Measurements from ENCODE around the gene ANO3. TPM values are rescaled to one million over a fixed set of nuclear protein-coding genes. Genes with fewer than 3 reads are reported as not detected.
"Not testable (repeated sequence)": the region's sequence is repeated elsewhere in the genome, so short reads cannot be mapped to it uniquely, and the experiment has no call there.

Gene ANO3
- total RNA-seq: not detected

GRCh38 chr11:26331911-26332571, at the start of gene ANO3:
TSS of gene ANO3 (plus strand) at chr11:26332130. CDS start at chr11:26332276, 146 bp downstream.
- POLR2A ChIA-PET: no interaction called here
- intact Hi-C loops (cut with micrococcal nuclease): no loop called here
- CTCF ChIA-PET: no interaction called here
- Mint-ChIP-seq H3K9me3 (peaks cover 2% of the 10 kb centered on the region), H3K27me3 (peaks cover 9% of the 10 kb centered on the region), H3K27ac (no peak within 1 kb of the TSS), H3K36me3 (no peaks in the 10 kb centered on the region), H3K4me1 (ENCODE audit: low read depth) (no peaks in the 10 kb centered on the region), H3K4me3 (no peak within 1 kb of the TSS)
- DNase-seq: peak; percentile 25

- CTCF ChIA-PET: interaction anchor here (0.8 to 1.5 kb wide), 7 partner anchors 9 to 922 kb away, joined by 3 to 4 read pairs (median 3); no protein-coding TSS in a partner anchor
- Mint-ChIP-seq H3K36me3 (no peaks in the 10 kb centered on the region), H3K4me3 (no peak overlapping the region), H3K27me3 (peaks cover 10% of the 10 kb centered on the region), H3K27ac (no peak overlapping the region), H3K4me1 (ENCODE audit: low read depth) (peaks cover 4% of the 10 kb centered on the region), H3K9me3 (no peaks in the 10 kb centered on the region)
- POLR2A ChIA-PET: no interaction called here
- no peak for DNase-seq
- intact Hi-C loops (cut with micrococcal nuclease): no loop called here
Measured at GRCh38 chr11:26283852-26284408, 48.0 kb upstream of the ANO3 start.

- peaks cover 4% of the 10 kb centered on the region for H3K4me1 Mint-ChIP-seq (ENCODE audit: low read depth)
- intact Hi-C loops (cut with micrococcal nuclease): no loop called here
- peaks cover 8% of the 10 kb centered on the region for H3K27me3 Mint-ChIP-seq
- POLR2A ChIA-PET: no interaction called here
- H3K27ac Mint-ChIP-seq: no peak overlapping the region
- no peak overlapping the region for H3K4me3 Mint-ChIP-seq
- no peak for DNase-seq
- no peaks in the 10 kb centered on the region for H3K36me3 Mint-ChIP-seq
- no peaks in the 10 kb centered on the region for H3K9me3 Mint-ChIP-seq
- CTCF ChIA-PET: interaction anchor here (0.7 kb wide), 1 partner anchor 10 kb away, joined by 3 read pairs; no protein-coding TSS in a partner anchor
Measured at GRCh38 chr11:26285608-26286007, 46.3 kb upstream of the ANO3 start.

DNA sequence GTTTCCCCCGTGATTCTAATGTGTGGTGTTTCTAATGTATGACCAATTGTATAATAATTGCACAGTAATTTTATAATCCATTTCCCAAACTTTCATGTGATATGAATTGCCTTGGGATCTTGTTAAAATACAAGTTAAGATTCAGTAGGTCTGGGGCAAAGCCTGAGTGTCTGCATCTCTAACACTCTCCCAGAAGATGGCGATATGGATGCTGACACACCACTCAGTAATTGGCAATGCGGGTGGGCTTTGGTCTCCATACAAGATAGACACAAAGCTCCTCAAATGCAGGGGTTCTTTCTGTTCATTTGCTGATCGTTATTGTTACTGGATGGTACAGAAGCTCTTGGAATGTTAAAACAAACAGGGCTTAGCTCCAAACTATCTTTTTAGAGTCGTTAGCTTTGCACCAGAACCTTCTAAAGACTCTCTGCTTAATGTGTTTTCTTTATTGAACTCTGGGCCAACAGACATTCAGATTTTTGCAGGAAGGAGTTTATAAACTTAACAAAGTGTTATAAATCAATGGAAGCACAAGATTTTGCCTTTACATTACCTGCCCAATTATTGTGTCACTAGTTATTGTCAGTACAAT, 45.4 kb upstream of the ANO3 start:
- intact Hi-C loops (cut with micrococcal nuclease): no loop called here
- no peaks in the 10 kb centered on the region for H3K36me3 Mint-ChIP-seq
- no peak overlapping the region for H3K27ac Mint-ChIP-seq
- ChIA-PET CTCF (interaction anchor here (0.7 to 1.7 kb wide), 2 partner anchors 10 to 1199 kb away, joined by 3 to 5 read pairs; no protein-coding TSS in a partner anchor), POLR2A (no interaction called here)
- no peaks in the 10 kb centered on the region for H3K9me3 Mint-ChIP-seq
- peaks cover 4% of the 10 kb centered on the region for H3K4me1 Mint-ChIP-seq (ENCODE audit: low read depth)
- peaks cover 8% of the 10 kb centered on the region for H3K27me3 Mint-ChIP-seq
- DNase-seq: no peak
- H3K4me3 Mint-ChIP-seq: no peak overlapping the region

GRCh38 chr11:26287067-26287518, 44.8 kb upstream of the ANO3 start:
- Mint-ChIP-seq H3K36me3 (no peaks in the 10 kb centered on the region), H3K4me3 (no peak overlapping the region), H3K4me1 (ENCODE audit: low read depth) (peaks cover 4% of the 10 kb centered on the region), H3K27ac (no peak overlapping the region), H3K27me3 (peaks cover 5% of the 10 kb centered on the region), H3K9me3 (no peaks in the 10 kb centered on the region)
- intact Hi-C loops (cut with micrococcal nuclease): no loop called here
- DNase-seq: no peak
- CTCF ChIA-PET: interaction anchor here (0.7 to 1.7 kb wide), 2 partner anchors 10 to 1198 kb away, joined by 3 to 5 read pairs; no protein-coding TSS in a partner anchor
- POLR2A ChIA-PET: no interaction called here

- Mint-ChIP-seq H3K36me3 (no peaks in the 10 kb centered on the region), H3K9me3 (no peaks in the 10 kb centered on the region), H3K4me3 (no peak overlapping the region), H3K4me1 (ENCODE audit: low read depth) (no peaks in the 10 kb centered on the region), H3K27me3 (no peaks in the 10 kb centered on the region), H3K27ac (no peak overlapping the region)
- CTCF ChIA-PET: interaction anchor here (0.7 to 1.5 kb wide), 6 partner anchors 11 to 1188 kb away, joined by 3 to 5 read pairs (median 3); no protein-coding TSS in a partner anchor
- intact Hi-C loops (cut with micrococcal nuclease): loop anchor here (1.0 to 2.0 kb wide), 3 partner anchors 352 to 1189 kb away; no protein-coding TSS in a partner anchor
- POLR2A ChIA-PET: no interaction called here
- no peak for DNase-seq
Measured at GRCh38 chr11:26297189-26297975, 34.5 kb upstream of the ANO3 start.

DNA sequence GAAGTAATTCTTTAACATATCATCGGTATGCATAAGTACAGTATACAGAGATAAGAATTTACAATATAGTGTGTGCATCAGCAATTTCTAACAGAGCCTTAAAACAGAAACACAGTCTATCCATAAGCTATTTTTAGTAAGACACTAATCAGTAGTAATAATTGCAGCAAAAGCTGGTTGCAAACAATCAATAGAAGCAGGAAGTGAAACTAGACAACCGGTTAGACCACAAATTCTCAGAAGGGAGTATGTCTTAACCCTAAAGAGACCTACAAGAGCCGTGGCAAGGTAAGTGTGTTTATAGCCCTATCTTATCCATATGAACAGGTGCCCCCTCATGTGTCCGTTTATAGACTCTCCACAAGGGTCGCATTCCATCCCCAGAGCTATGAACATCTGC, 15.6 kb upstream of the ANO3 start:
- H3K27ac Mint-ChIP-seq; CTCF ChIA-PET; H3K9me3 Mint-ChIP-seq; POLR2A ChIA-PET; H3K36me3 Mint-ChIP-seq; intact Hi-C loops (cut with micrococcal nuclease); H3K4me3 Mint-ChIP-seq; DNase-seq; H3K27me3 Mint-ChIP-seq; H3K4me1 Mint-ChIP-seq (ENCODE audit: low read depth): not testable (repeated sequence)

- Mint-ChIP-seq H3K36me3 (no peaks in the 10 kb centered on the region), H3K27me3 (no peaks in the 10 kb centered on the region), H3K4me1 (ENCODE audit: low read depth) (no peaks in the 10 kb centered on the region), H3K4me3 (no peak overlapping the region), H3K9me3 (no peaks in the 10 kb centered on the region), H3K27ac (no peak overlapping the region)
- ChIA-PET POLR2A (no interaction called here), CTCF (no interaction called here)
- no peak for DNase-seq
- intact Hi-C loops (cut with micrococcal nuclease): no loop called here
Measured at GRCh38 chr11:26319906-26320305, 12.0 kb upstream of the ANO3 start.

DNA sequence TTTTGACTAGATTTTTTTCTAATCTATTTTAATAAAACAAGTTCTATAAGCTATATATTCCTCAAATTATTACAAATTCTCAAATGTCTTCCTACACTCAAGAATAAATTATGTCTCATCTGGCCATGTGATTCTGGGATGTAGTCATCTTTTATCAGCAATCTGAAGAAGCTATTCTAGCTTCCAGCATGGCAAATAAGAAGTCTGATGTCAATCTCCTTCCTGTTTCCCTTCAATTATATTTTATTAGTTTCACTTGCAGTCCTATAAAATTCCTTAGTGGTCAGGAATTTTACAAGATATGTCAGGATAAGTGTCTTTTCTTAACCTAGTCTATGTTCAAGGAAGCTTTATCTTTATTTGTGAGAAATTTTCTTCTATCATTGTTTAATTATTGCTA, 10.4 kb upstream of the ANO3 start:
- Mint-ChIP-seq H3K4me3 (no peak overlapping the region), H3K27me3 (no peaks in the 10 kb centered on the region), H3K9me3 (no peaks in the 10 kb centered on the region), H3K27ac (no peak overlapping the region), H3K4me1 (ENCODE audit: low read depth) (no peaks in the 10 kb centered on the region), H3K36me3 (no peaks in the 10 kb centered on the region)
- no peak for DNase-seq
- POLR2A ChIA-PET: no interaction called here
- CTCF ChIA-PET: no interaction called here
- intact Hi-C loops (cut with micrococcal nuclease): no loop called here

- no peak overlapping the region for H3K27ac Mint-ChIP-seq
- no peak for DNase-seq
- H3K9me3 Mint-ChIP-seq: no peaks in the 10 kb centered on the region
- intact Hi-C loops (cut with micrococcal nuclease): no loop called here
- no peaks in the 10 kb centered on the region for H3K27me3 Mint-ChIP-seq
- H3K4me1 Mint-ChIP-seq (ENCODE audit: low read depth): no peaks in the 10 kb centered on the region
- H3K4me3 Mint-ChIP-seq: no peak overlapping the region
- H3K36me3 Mint-ChIP-seq: no peaks in the 10 kb centered on the region
- POLR2A ChIA-PET: no interaction called here
- CTCF ChIA-PET: no interaction called here
Measured at GRCh38 chr11:26322335-26323067, 9.4 kb upstream of the ANO3 start.

DNA sequence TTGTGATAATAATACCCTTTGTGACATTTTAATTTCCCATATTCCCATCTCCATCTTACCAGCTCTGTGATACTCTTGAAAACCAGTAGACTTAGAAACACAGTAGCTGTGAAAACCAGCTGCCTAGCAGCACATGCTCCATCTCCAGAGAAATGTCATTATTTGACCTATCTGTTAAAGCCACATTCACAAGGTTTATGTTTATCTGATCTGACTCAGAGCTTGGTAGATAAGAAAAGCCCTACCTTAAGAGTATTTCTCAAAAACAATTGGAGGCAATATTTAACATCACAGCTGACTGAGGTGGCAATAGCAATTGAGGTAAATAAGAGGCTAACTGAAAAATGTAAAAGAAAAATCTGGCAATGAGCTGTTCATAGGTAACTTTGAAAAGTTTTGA, 8.1 kb upstream of the ANO3 start:
- ChIA-PET POLR2A (no interaction called here), CTCF (no interaction called here)
- H3K27me3 Mint-ChIP-seq: no peaks in the 10 kb centered on the region
- H3K27ac Mint-ChIP-seq: no peak overlapping the region
- H3K36me3 Mint-ChIP-seq: no peaks in the 10 kb centered on the region
- no peak for DNase-seq
- intact Hi-C loops (cut with micrococcal nuclease): no loop called here
- H3K4me1 Mint-ChIP-seq (ENCODE audit: low read depth): no peaks in the 10 kb centered on the region
- no peaks in the 10 kb centered on the region for H3K9me3 Mint-ChIP-seq
- H3K4me3 Mint-ChIP-seq: no peak overlapping the region

- POLR2A ChIA-PET: no interaction called here
- Mint-ChIP-seq H3K27ac (no peak overlapping the region), H3K4me1 (ENCODE audit: low read depth) (no peaks in the 10 kb centered on the region), H3K36me3 (no peaks in the 10 kb centered on the region), H3K27me3 (no peaks in the 10 kb centered on the region), H3K4me3 (no peak overlapping the region), H3K9me3 (no peaks in the 10 kb centered on the region)
- DNase-seq: no peak
- CTCF ChIA-PET: interaction anchor here (0.8 kb wide), 1 partner anchor 28 kb away, joined by 3 read pairs; no protein-coding TSS in a partner anchor
- intact Hi-C loops (cut with micrococcal nuclease): no loop called here
Measured at GRCh38 chr11:26324270-26324669, 7.7 kb upstream of the ANO3 start.

Data from activated CD4-positive, alpha-beta memory T cell treated with anti-CD3 and anti-CD28 coated beads for 36 hours (primary cell).